Heart left ventricle (tissue), 13 donors: Measurements from ENCODE around the gene G3BP1.

Source experiments
- CTCF ChIP-seq, 12 donors: fragments of 200-600 bp; sonication (generic) in 4 of 12; IDR thresholded peaks; one replicate each; pipeline versions ENCODE4 v1.5.0 to v1.8.0; 2018 to 2022; ENCODE audit warnings: antibody characterized with exemption in 12 of 12, mild to moderate bottlenecking in 5 of 12
- POLR2A ChIP-seq, 2 donors: fragments of 450-650 bp; IDR thresholded peaks; one replicate each; pipeline ENCODE4 v1.6.1; 2017; ENCODE audit warnings: antibody characterized with exemption in 2 of 2, mild to moderate bottlenecking in 2 of 2, moderate library complexity in 2 of 2
- donor health status: ischemic (EF 13 %, LVEDD 7.1; RV severe dilation, severe dysfunction).
- donor health status: DM: no; HTN: yes; CAD: no.
- donor health status: DM: no; HTN: no; CAD: no.
- donor health status: ischemic (EF 25% LVEDD 6.9; RV normal size, moderate dysfunction).
- donor health status: ischemic (EF 25% LVEDD 5.7; RV mildly dilated, moderate dysfunction).
- donor health status: ischemic (EF 35%, LVEDD 5.7; RV mildly dilated, moderate dysfunction).
- donor health status: nonischemic (EF 11% LVEDD 7.7; RV severe dilation, severe dysfunction).
- donor health status: DM: yes; HTN: yes; CAD: no.
- donor health status: PGD.
- donor health status: ischemic (EF 29% LVEDD 5.4; RV normal size, mild dysfunction).
- donor health status: nonischemic (EF 23%, LVEDD 6.1; RV moderate dilation, normal function).

DNA sequence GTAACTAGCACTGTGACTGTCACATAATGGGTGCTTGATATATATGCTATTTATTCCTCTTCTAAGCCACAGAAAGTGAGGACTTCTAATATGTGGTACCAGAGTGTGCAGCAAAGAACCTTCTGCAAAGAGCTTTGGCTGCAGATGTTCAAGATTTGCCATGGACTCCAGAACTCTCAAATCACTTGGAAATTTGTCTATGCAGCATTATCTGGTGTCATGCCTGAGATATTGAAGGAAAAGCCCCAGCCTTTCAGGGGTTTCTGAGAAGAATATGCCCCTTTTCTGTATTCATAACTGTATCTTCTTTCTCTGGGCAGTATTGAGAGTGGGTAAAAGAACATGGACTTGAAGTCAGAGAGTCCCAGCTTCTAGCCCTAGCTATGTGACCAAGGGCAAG is 4.8 kb upstream of the G3BP1 start:
- no peak for TF ChIP-seq CTCF (IDR thresholded peaks at IDR 0.05)
- no peak for TF ChIP-seq POLR2A (IDR thresholded peaks at IDR 0.05)
